ENCODE data around the gene CCNY. TPM values are rescaled to one million over a fixed set of nuclear protein-coding genes. Genes with fewer than 3 reads are reported as not detected.

The CCNY gene
- total RNA-seq, 6 experiments from 2014 or later = 22.4 to 49.2 (median 41.4) TPM

- peaks cover 0 to 21% (median 3%) of the 10 kb centered on the region in 4 donors for H3K4me1 ChIP-seq
- no peak for ATAC-seq
Measured at GRCh38 chr10:35412900-35413491, 76.7 kb downstream of the CCNY start.

GRCh38 chr10:35413985-35414861, 77.9 kb downstream of the CCNY start:
- DNase-seq = no peak
- ATAC-seq = no peak
- peaks cover 0 to 19% (median 3%) of the 10 kb centered on the region in 4 donors for H3K4me1 ChIP-seq
- WGBS (ENCODE audit: insufficient coverage, low coverage, low lambda C conversion rate, missing lambda C conversion rate) = 85% methylated on average over 4 of the region's 12 CpGs
- no peaks in the 10 kb centered on the region for H3K27me3 ChIP-seq
- intact Hi-C loops (cut with DNase I) = no loop called here
- no peaks in the 10 kb centered on the region for H3K9me3 ChIP-seq
- no peak overlapping the region for H3K4me3 ChIP-seq
- no peak overlapping the region for H3K27ac ChIP-seq
- H3K36me3 ChIP-seq = no peaks in the 10 kb centered on the region
- no peak for TF ChIP-seq POLR2A (IDR thresholded peaks at IDR 0.05)
- no peak for TF ChIP-seq CTCF (IDR thresholded peaks at IDR 0.05)

More at GRCh38 chr10:35412900-35413491, 76.7 kb downstream of the CCNY start:
- no peak for DNase-seq
- no peak overlapping the region for H3K27ac ChIP-seq
- TF ChIP-seq CTCF (IDR thresholded peaks at IDR 0.05) = no peak
- no peak for TF ChIP-seq POLR2A (IDR thresholded peaks at IDR 0.05)
- no peaks in the 10 kb centered on the region for H3K36me3 ChIP-seq
- H3K27me3 ChIP-seq = no peaks in the 10 kb centered on the region
- no peaks in the 10 kb centered on the region for H3K9me3 ChIP-seq
- no peak overlapping the region for H3K4me3 ChIP-seq
- intact Hi-C loops (cut with DNase I) = no loop called here
- 75% methylated on average over 4 of the region's 4 CpGs for WGBS (ENCODE audit: insufficient coverage, low coverage, low lambda C conversion rate, missing lambda C conversion rate)

GRCh38 chr10:35415505-35415904, 79.2 kb downstream of the CCNY start:
- Histone ChIP-seq H3K36me3 (no peaks in the 10 kb centered on the region), H3K4me3 (no peak overlapping the region), H3K9me3 (no peaks in the 10 kb centered on the region), H3K4me1 (peaks cover 0 to 12% (median 2%) of the 10 kb centered on the region in 4 donors), H3K27ac (no peak overlapping the region), H3K27me3 (no peaks in the 10 kb centered on the region)
- peak in 1 of 4 donors; percentile 6 for ATAC-seq
- DNase-seq = no peak
- TF ChIP-seq CTCF (IDR thresholded peaks at IDR 0.05) = no peak
- no peak for TF ChIP-seq POLR2A (IDR thresholded peaks at IDR 0.05)
- 98% methylated on average over 5 of the region's 5 CpGs for WGBS (ENCODE audit: insufficient coverage, low coverage, low lambda C conversion rate, missing lambda C conversion rate)
- intact Hi-C loops (cut with DNase I) = no loop called here

GRCh38 chr10:35416619-35417312, 80.5 kb downstream of the CCNY start:
- H3K4me1 ChIP-seq = peaks cover 0 to 16% (median 3%) of the 10 kb centered on the region in 4 donors
- 71% methylated on average over 8 of the region's 8 CpGs for WGBS (ENCODE audit: insufficient coverage, low coverage, low lambda C conversion rate, missing lambda C conversion rate)
- H3K9me3 ChIP-seq = no peaks in the 10 kb centered on the region
- DNase-seq = no peak
- no peak overlapping the region for H3K27ac ChIP-seq
- peak in 1 of 4 donors; percentile 18 for ATAC-seq
- no peak overlapping the region for H3K4me3 ChIP-seq
- no peaks in the 10 kb centered on the region for H3K36me3 ChIP-seq
- H3K27me3 ChIP-seq = no peaks in the 10 kb centered on the region
- intact Hi-C loops (cut with DNase I) = no loop called here
- TF ChIP-seq POLR2A (IDR thresholded peaks at IDR 0.05) = no peak
- no peak for TF ChIP-seq CTCF (IDR thresholded peaks at IDR 0.05)
